Ovary (tissue), 9 donors: Measurements from ENCODE around the gene TAOK1. TPM values are rescaled to one million over a fixed set of nuclear protein-coding genes. Genes with fewer than 3 reads are reported as not detected.
"Not testable (repeated sequence)": the region's sequence is repeated elsewhere in the genome, so short reads cannot be mapped to it uniquely, and the experiment has no call there.

Experiments used
- DNase-seq, 5 donors: peaks; one replicate each; pipeline ENCODE4 v3.0.0-alpha.2; 2019 to 2020
- H3K27ac ChIP-seq, 2 donors: fragments of 200-600 bp; one replicate each; pipeline versions ENCODE4 v1.5.1 to v1.8.0; 2019 to 2022
- H3K27me3 ChIP-seq: fragments of 200-600 bp; one replicate; pipeline ENCODE4 v1.8.0; 2022
- H3K36me3 ChIP-seq: fragments of 200-600 bp; sonication (generic); one replicate; pipeline ENCODE4 v1.5.1; 2019
- H3K4me1 ChIP-seq: one replicate; pipeline ENCODE4 v1.8.1; 2013; ENCODE audit warnings: mild to moderate bottlenecking, moderate library complexity; ENCODE audit not compliant: insufficient read depth
- H3K4me3 ChIP-seq: fragments of 200-600 bp; sonication (generic); one replicate; pipeline ENCODE4 v1.5.1; 2017
- H3K9me3 ChIP-seq, 2 donors: fragments of 200-600 bp in 1 of 2; sonication (generic) in 1 of 2; one replicate each; pipeline versions ENCODE4 v1.5.1 to v1.8.1; 2013 to 2019; ENCODE audit warnings: mild to moderate bottlenecking in 1 of 2, moderate library complexity in 1 of 2
- CTCF ChIP-seq, 3 donors: fragments of 450-650 bp in 2 of 3; fragments of 200-600 bp in 1 of 3; IDR thresholded peaks; one replicate each; pipeline versions ENCODE4 v1.5.1 to v1.8.0; 2016 to 2022; ENCODE audit warnings: antibody characterized with exemption in 3 of 3, mild to moderate bottlenecking in 1 of 3
- EP300 ChIP-seq: sonication (generic); formaldehyde crosslinking; IDR thresholded peaks from one replicate; pipeline ENCODE4 v1.6.1; 2017; ENCODE audit warnings: antibody characterized with exemption
- POLR2A ChIP-seq: fragments of 450-650 bp; IDR thresholded peaks from one replicate; pipeline ENCODE4 v1.6.1; 2017; ENCODE audit warnings: antibody characterized with exemption, mild to moderate bottlenecking, moderate library complexity
- WGBS, 3 donors: extraction: QIAGEN DNeasy Blood & Tissue Kit in 1 of 3; methylation state at CpG; one replicate each; pipeline versions ENCODE4 v1.1.5 to v1.1.7; 2013 to 2017; 5-methylcytosine and 5-hydroxymethylcytosine counted together
- intact Hi-C, 4 donors: fragments of 100-400 bp; cut with DNase I; formaldehyde crosslinking; loops; one replicate each; pipeline versions ENCODE4 v1.11.0 to v1.15.1; 2022 to 2023
- polyA plus RNA-seq, 2 donors: library from polyadenylated mRNA; stranded (reverse); fragments of 200-250 nt in 1 of 2; fragments of 350-450 nt in 1 of 2; fragmentation: Illumina TruSeq in 1 of 2; extraction: RNeasy Lipid Tissue Mini Kit (QIAGEN cat#74804) in 1 of 2; gene quantifications; one replicate each; pipeline ENCODE4 v1.2.3, GENCODE V29; 2013 to 2014
- total RNA-seq, 7 donors: library from RNA; depleted of rRNA in 2 of 7; stranded (reverse); fragments of >200 nt in 2 of 7; fragmentation: NEBNext Ultra II Directional in 3 of 7; extraction: Animal tissue kit (Norgen Biotek cat#: 25700) in 3 of 7; gene quantifications; one replicate each; pipeline versions ENCODE4 v1.1.0 to v1.2.4, GENCODE V29; 2016 to 2023
- donor health status: DM: no; HTN: no; CAD: no; lungs with moderate emphysema.
- donor health status: DM: no; HTN: no; CAD: no.
- donor health status: Bipolar disorder and iron deficiency.
- donor health status: DM: yes; HTN: yes; CAD: no.
- donor health status: DM: no; HTN: no; CAD: no.
- donor health status: DM: yes; HTN: yes; CAD: no.

The TAOK1 gene
- total and polyA plus RNA-seq, 9 donors, result 8.7 to 66.5 (median 49.6) TPM

DNA sequence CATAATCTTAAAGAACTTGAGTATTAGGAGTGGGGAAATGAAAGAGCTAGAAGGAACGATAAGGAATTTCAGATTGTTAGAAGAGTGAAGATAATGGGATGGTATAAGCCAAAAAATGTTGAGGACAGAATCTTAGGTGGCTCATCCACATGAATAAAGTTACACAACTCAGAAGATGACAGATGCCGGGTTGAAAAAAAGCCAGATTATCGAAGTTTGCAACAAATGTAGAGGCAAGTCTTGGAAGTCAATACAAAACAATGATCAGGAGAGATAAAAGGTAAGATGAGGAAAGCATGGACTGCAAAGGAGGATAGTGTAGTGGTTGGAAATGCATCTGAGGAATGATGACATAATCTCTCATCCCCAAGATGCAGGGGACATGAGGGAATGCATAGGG lies 45.1 kb upstream of the TAOK1 start:
- Histone ChIP-seq H3K4me3 (no peak overlapping the region), H3K27me3 (no peaks in the 10 kb centered on the region), H3K4me1 (no peaks in the 10 kb centered on the region), H3K9me3 (no peaks in the 10 kb centered on the region), H3K27ac (no peak overlapping the region), H3K36me3 (no peaks in the 10 kb centered on the region)
- intact Hi-C loops, result no loop called here
- WGBS, 3 donors, result 61 to 79% (median 67%) methylated on average over 3 of the region's 3 CpGs
- no peak for TF ChIP-seq CTCF (IDR thresholded peaks at IDR 0.05)
- TF ChIP-seq POLR2A, result no peak
- DNase-seq, result no peak

GRCh38 chr17:29345470-29345869 lies 44.7 kb upstream of the TAOK1 start:
- H3K4me3 ChIP-seq, H3K4me1 ChIP-seq, DNase-seq, H3K9me3 ChIP-seq, H3K36me3 ChIP-seq, intact Hi-C loops, H3K27ac ChIP-seq, H3K27me3 ChIP-seq: not testable (repeated sequence)
- WGBS, 3 donors, result 94 to 97% (median 96%) methylated on average over 11 of the region's 11 CpGs

DNA sequence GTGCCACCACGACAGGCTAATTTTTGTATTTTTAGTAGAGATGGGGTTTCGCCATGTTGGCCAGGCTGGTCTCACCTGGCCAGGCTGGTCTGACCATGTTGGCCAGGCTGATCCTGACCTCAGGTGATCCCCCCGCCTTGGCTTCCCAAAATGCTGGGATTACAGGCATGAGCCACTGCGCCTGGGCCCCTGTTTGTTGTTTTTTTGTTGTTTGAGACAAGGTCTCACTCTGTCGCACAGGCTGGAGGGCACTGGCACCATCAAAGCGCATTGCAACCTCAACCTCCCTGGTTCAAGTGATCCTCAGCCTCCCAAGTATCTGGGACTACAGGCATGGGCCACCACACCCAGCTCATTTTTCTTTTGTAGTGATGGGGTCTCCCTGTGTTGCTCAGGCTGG lies 43.7 kb upstream of the TAOK1 start:
- Histone ChIP-seq H3K27ac (no peak overlapping the region), H3K27me3 (no peaks in the 10 kb centered on the region), H3K4me3 (no peak overlapping the region), H3K9me3 (no peaks in the 10 kb centered on the region), H3K36me3 (no peaks in the 10 kb centered on the region), H3K4me1 (no peaks in the 10 kb centered on the region)
- intact Hi-C loops, result no loop called here
- no peak for DNase-seq
- no peak for TF ChIP-seq CTCF (IDR thresholded peaks at IDR 0.05)
- no peak for TF ChIP-seq POLR2A
- 92 to 95% (median 94%) methylated on average over 6 of the region's 6 CpGs for WGBS, 3 donors

DNA sequence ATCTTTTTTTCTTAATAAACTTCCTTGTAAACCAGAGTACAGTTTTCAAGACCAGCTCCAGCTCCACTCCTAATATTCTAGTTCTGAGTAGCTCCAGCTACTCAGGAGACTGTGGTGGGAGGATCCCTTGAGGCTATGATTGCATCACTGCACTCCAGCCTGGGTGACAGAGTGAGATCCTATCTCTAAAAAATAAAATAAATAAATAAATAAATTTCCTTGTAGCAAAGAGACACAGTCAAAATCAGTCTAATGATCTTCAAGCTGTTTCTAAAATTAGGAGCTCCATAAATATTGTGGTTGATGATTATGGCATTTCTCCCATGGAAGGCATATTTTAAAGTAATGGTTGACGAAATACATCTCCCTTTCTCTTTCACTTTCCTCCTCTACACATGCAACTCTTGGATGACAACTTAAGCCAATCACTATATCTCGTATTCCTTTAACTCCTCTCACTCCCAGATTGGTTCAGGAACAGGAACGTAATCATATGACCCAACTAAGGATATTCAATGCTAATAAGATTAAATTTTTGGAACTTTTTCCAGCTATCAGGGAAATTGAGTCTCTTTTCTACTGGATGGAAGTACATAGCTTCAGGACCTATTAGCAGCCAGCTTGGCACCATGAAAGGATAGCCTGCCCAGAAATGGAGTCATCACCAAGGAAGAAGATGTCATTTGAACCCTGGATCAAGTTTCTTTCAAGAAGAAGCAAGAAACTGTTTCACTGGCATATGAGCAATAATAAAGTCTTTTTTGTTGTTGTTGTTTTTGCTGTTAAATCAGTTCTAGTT lies 42.1 kb upstream of the TAOK1 start:
- no peaks in the 10 kb centered on the region for H3K4me1 ChIP-seq
- H3K27ac ChIP-seq, result no peak overlapping the region
- no peak for TF ChIP-seq POLR2A
- TF ChIP-seq EP300, result no peak
- no peak for TF ChIP-seq CTCF (IDR thresholded peaks at IDR 0.05)
- WGBS, 3 donors, result 80 to 89% (median 87%) methylated on average over 3 of the region's 3 CpGs
- no peaks in the 10 kb centered on the region for H3K9me3 ChIP-seq
- no peaks in the 10 kb centered on the region for H3K36me3 ChIP-seq
- no peaks in the 10 kb centered on the region for H3K27me3 ChIP-seq
- no peak for DNase-seq
- intact Hi-C loops, result no loop called here
- H3K4me3 ChIP-seq, result no peak overlapping the region

GRCh38 chr17:29349409-29349808 lies 40.8 kb upstream of the TAOK1 start:
- 43 to 61% (median 56%) methylated on average over 2 of the region's 2 CpGs for WGBS, 3 donors
- H3K36me3 ChIP-seq, result no peaks in the 10 kb centered on the region
- H3K4me1 ChIP-seq, result no peaks in the 10 kb centered on the region
- H3K9me3 ChIP-seq, result no peaks in the 10 kb centered on the region
- TF ChIP-seq POLR2A, result no peak
- no peak for TF ChIP-seq EP300
- no peak for TF ChIP-seq CTCF (IDR thresholded peaks at IDR 0.05)
- H3K4me3 ChIP-seq, result no peak overlapping the region
- H3K27me3 ChIP-seq, result no peaks in the 10 kb centered on the region
- no peak overlapping the region for H3K27ac ChIP-seq
- DNase-seq, result no peak
- intact Hi-C loops, result no loop called here
